HEK293T (cell line): ENCODE measurements around the gene TRIM15.

ENCODE experiments used
- ELF4 ChIP-seq: fragments of 450-650 bp; IDR thresholded peaks from 2 replicates; pipeline ENCODE4 v1.6.1; 2017; ENCODE audit warnings: antibody characterized with exemption
- SP1 ChIP-seq: fragments of 450-650 bp; IDR thresholded peaks from 2 replicates; pipeline ENCODE4 v1.6.1; 2017
- SUZ12 ChIP-seq: fragments of 450-650 bp; IDR thresholded peaks from 2 replicates; pipeline ENCODE4 v1.6.1; 2016; ENCODE audit warnings: mild to moderate bottlenecking
- TARDBP ChIP-seq: fragments of 450-650 bp; IDR thresholded peaks from 2 replicates; pipeline ENCODE4 v1.6.1; 2016

DNA sequence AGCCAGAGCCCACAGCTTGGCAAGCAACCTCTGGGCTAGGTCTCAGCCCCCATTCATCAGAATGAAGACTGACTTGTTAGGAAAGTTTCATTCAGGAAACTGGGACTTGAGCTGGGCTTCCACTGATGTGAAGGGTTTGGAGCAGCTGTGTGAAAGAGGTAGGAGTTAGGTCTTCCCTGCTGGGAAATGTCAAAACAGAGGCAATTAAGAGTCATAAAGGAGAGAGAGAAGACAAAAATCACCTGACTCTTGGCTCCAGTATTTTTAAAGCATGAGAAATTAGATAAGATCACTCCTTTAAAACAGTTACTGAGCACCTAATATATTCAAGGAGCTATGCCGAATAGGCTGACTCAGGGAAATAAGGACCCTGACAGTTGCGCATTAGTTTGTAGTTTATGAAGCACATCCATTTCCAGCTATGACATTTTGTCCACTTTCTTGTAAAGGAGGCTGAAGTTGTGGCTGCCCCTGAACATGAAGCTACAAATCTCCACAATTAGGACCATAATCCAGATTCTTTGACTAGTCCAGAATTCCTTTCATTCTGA, 31.3 kb upstream of the TRIM15 start:
- TF ChIP-seq SP1 (no peak), ELF4 (no peak), TARDBP (no peak), SUZ12 (no peak)
